Measurements from ENCODE around the gene TMEM169.

The TMEM169 gene

DNA sequence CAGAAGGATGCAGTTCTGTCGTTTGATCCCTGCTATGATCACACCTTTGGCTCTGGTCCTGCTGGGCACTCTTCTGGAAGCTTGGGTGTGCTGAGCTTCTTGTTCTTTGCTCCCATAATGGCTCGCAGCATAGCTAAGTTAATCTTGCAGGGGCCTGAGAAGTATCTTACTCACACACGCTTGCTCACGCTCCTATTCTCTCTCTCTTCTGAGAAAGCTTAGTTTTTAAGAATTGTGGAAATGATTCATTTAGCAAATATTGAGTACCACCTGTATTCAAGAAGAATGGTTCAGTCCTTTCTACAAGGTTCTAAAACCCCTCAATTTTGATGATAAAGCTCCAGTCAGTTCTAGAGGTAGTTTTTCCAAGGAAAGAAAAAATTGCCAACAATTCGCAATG, 68.0 kb downstream of the TMEM169 start:
- Histone ChIP-seq H3K4me1 (no peaks in the 10 kb centered on the region), H3K27me3 (no peaks in the 10 kb centered on the region), H3K4me3 (no peak overlapping the region), H3K27ac (no peak overlapping the region), H3K36me3 (peaks cover 61 to 100% (median 81%) of the 10 kb centered on the region in 3 donors), H3K9me3 (no peaks in the 10 kb centered on the region)
- TF ChIP-seq, protein P1, sequence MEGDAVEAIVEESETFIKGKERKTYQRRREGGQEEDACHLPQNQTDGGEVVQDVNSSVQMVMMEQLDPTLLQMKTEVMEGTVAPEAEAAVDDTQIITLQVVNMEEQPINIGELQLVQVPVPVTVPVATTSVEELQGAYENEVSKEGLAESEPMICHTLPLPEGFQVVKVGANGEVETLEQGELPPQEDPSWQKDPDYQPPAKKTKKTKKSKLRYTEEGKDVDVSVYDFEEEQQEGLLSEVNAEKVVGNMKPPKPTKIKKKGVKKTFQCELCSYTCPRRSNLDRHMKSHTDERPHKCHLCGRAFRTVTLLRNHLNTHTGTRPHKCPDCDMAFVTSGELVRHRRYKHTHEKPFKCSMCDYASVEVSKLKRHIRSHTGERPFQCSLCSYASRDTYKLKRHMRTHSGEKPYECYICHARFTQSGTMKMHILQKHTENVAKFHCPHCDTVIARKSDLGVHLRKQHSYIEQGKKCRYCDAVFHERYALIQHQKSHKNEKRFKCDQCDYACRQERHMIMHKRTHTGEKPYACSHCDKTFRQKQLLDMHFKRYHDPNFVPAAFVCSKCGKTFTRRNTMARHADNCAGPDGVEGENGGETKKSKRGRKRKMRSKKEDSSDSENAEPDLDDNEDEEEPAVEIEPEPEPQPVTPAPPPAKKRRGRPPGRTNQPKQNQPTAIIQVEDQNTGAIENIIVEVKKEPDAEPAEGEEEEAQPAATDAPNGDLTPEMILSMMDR (IDR thresholded peaks at IDR 0.05) = no peak
- intact Hi-C loops (cut with DNase I; ENCODE audit: low total_unique reads) = no loop called here
- no peak for DNase-seq

DNA sequence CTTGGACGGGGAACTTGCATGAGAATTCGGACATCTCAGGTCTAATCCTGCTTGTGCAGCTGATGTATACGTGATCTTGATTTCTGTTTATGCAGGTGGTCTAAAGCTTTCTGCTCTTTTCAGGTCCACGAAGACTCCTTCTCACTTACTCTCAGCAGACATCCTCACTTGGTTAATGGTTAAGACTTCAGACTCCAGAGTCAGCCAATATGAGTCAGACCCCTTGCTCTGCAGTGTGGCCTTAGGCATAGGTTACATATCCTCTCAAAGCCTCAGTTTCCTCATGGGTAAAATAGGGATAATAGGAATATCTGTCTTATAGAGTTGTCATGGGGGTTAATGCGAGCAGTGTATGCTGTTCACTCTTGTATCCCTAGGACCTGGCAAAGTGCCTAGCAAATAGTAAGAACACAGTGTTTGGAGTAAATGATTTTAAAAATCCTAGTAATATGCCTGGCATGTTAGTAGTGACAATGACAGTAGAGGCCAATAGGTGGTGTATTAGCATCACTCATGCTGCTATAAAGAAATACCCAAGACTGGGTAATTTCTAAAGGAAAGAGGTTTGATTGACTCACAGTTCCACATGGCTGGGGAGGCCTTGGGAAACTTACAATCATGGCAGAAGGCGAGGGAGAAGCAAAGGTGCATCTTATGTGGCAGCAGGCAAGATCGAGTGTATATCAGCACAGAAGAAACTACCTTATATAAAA, 69.8 kb downstream of the TMEM169 start:
- H3K27ac ChIP-seq = no peak overlapping the region
- intact Hi-C loops (cut with DNase I; ENCODE audit: low total_unique reads) = no loop called here

More for the DNA sequence above, 69.8 kb downstream of the TMEM169 start:
- Histone ChIP-seq H3K36me3 (peaks cover 66 to 100% (median 81%) of the 10 kb centered on the region in 3 donors), H3K9me3 (no peaks in the 10 kb centered on the region), H3K4me1 (no peaks in the 10 kb centered on the region), H3K4me3 (no peak overlapping the region), H3K27me3 (no peaks in the 10 kb centered on the region)
- TF ChIP-seq, protein P1 (IDR thresholded peaks at IDR 0.05) = no peak
- no peak for DNase-seq
